Endothelial cell of umbilical vein (primary cell): Measurements from ENCODE around the gene TUBB4A. TPM values are rescaled to one million over a fixed set of nuclear protein-coding genes. Genes with fewer than 3 reads are reported as not detected.

Experiments
- BruUV-seq: library from RNA; stranded (reverse); fragments of 400-500 nt; replicated peaks from 2 replicates; lab custom pipeline; 2021; lab: Mats Ljungman, UMichigan
- CTCF ChIA-PET: fragments of 300-600, 350-600 bp; sonication (Branson Sonifier 250); formaldehyde crosslinking; loops from one replicate; lab custom pipeline; 2021; ENCODE audit warnings: antibody characterized with exemption, inconsistent platforms; lab: Charles Lee
- POLR2A ChIA-PET: fragments of 300-600, 350-600 bp; sonication (Branson Sonifier 250); formaldehyde crosslinking; loops from one replicate; lab custom pipeline; 2021; ENCODE audit warnings: antibody characterized with exemption, inconsistent platforms; lab: Charles Lee
- DNase-seq: peaks from one replicate; pipeline ENCODE4 v3.0.0-alpha.2; 2011; ENCODE audit warnings: low read depth, low spot score
- FAIRE-seq: peaks from 2 replicates; lab custom pipeline; 2011; peaks lifted over from hg19 to GRCh38; lab: Jason Lieb, UNC
- H2AFZ ChIP-seq: 2 replicates; pipeline ENCODE4 v1.6.0; 2012; ENCODE audit warnings: low read depth, low read length, control low read depth, inconsistent platforms
- H3K27ac ChIP-seq: 2 replicates; pipeline ENCODE4 v1.5.1; 2011; ENCODE audit warnings: low read depth, mild to moderate bottlenecking, control low read depth, low read length, moderate library complexity; ENCODE audit not compliant: insufficient read depth
- H3K27me3 ChIP-seq, 2 experiments: 2 replicates each; pipeline versions ENCODE4 v1.6.0 to v1.6.1; 2011; ENCODE audit warnings: low read length in 2 of 2, mixed read lengths in 1 of 2; ENCODE audit not compliant: control insufficient read depth in 2 of 2, insufficient read depth in 2 of 2
- H3K36me3 ChIP-seq, 2 experiments: 2 replicates in 1 of 2; 3 replicates in 1 of 2; pipeline ENCODE4 v1.5.1; 2011; ENCODE audit warnings: low read length in 2 of 2, mild to moderate bottlenecking in 1 of 2, moderate library complexity in 1 of 2; ENCODE audit not compliant: control insufficient read depth in 2 of 2, insufficient read depth in 2 of 2; ENCODE audit errors: extremely low read depth in 1 of 2
- H3K4me1 ChIP-seq: 3 replicates; pipeline ENCODE4 v1.5.1; 2011; ENCODE audit warnings: mild to moderate bottlenecking, low read length; ENCODE audit not compliant: control insufficient read depth, insufficient read depth; ENCODE audit errors: extremely low read depth
- H3K4me2 ChIP-seq: 2 replicates; pipeline ENCODE4 v1.6.1; 2011; ENCODE audit warnings: low read length, control low read depth, mixed read lengths; ENCODE audit not compliant: insufficient read depth
- H3K4me3 ChIP-seq, 3 experiments: fragments of 200-600 bp in 1 of 3; sonication (generic), shearing (Covaris generic) in 1 of 3; replicated peaks in 1 of 3; 2 replicates each; pipeline ENCODE4 v1.5.1; 2011 to 2016; ENCODE audit warnings: control low read depth in 3 of 3, low read length in 3 of 3, mild to moderate bottlenecking in 2 of 3, inconsistent platforms in 1 of 3, low read depth in 1 of 3, moderate library complexity in 1 of 3; ENCODE audit not compliant: insufficient read depth in 1 of 3
- H3K79me2 ChIP-seq: 2 replicates; pipeline ENCODE4 v1.6.0; 2012; ENCODE audit warnings: low read length, inconsistent platforms; ENCODE audit not compliant: control insufficient read depth, insufficient read depth
- H3K9ac ChIP-seq: replicated peaks from 2 replicates; pipeline ENCODE3; 2011; ENCODE audit warnings: low read length, control low read depth; ENCODE audit not compliant: insufficient read depth; ENCODE audit errors: extremely low read depth
- H3K9me1 ChIP-seq: replicated peaks from 3 replicates; pipeline ENCODE4 v1.6.0; 2011; ENCODE audit warnings: mild to moderate bottlenecking, low read length; ENCODE audit not compliant: control insufficient read depth, insufficient read depth; ENCODE audit errors: extremely low read depth
- H3K9me3 ChIP-seq: replicated peaks from 2 replicates; pipeline ENCODE4 v1.5.1; 2012; ENCODE audit warnings: low read length, inconsistent platforms; ENCODE audit not compliant: control insufficient read depth, insufficient read depth
- H4K20me1 ChIP-seq: replicated peaks from 2 replicates; pipeline ENCODE3; 2011; ENCODE audit warnings: mild to moderate bottlenecking, low read length; ENCODE audit not compliant: control insufficient read depth, insufficient read depth; ENCODE audit errors: extremely low read depth
- EZH2 ChIP-seq: IDR thresholded peaks from 2 replicates; pipeline ENCODE4 v1.6.1; 2012; ENCODE audit warnings: borderline replicate concordance, low read depth, mild to moderate bottlenecking, moderate library complexity, low read length, inconsistent platforms; ENCODE audit not compliant: severe bottlenecking
- FOS ChIP-seq: IDR thresholded peaks from 2 replicates; pipeline ENCODE4 v1.6.1; 2011; ENCODE audit warnings: mild to moderate bottlenecking, low read length, moderate library complexity, borderline replicate concordance; ENCODE audit not compliant: insufficient read depth
- GATA2 ChIP-seq: IDR thresholded peaks from 2 replicates; pipeline ENCODE4 v1.7.0; 2011; ENCODE audit warnings: low read depth, mild to moderate bottlenecking, moderate library complexity, mixed read lengths, low read length; ENCODE audit not compliant: insufficient read length, insufficient read depth
- JUN ChIP-seq: IDR thresholded peaks from 2 replicates; pipeline ENCODE4 v1.6.1; 2011; ENCODE audit warnings: borderline replicate concordance, low read depth; ENCODE audit not compliant: insufficient read length, insufficient read depth
- MYC ChIP-seq: IDR thresholded peaks from one replicate; pipeline ENCODE4 v1.6.1; 2011; ENCODE audit warnings: mild to moderate bottlenecking, low read depth, low read length
- POLR2A ChIP-seq: IDR thresholded peaks from 2 replicates; pipeline ENCODE4 v1.6.1; 2012; ENCODE audit warnings: low read depth, mild to moderate bottlenecking, control low read depth, low read length
- POLR2AphosphoS5 ChIP-seq: IDR thresholded peaks from 2 replicates; pipeline ENCODE4 v1.6.1; 2012; ENCODE audit warnings: low read depth, mild to moderate bottlenecking, control low read depth, low read length, moderate library complexity; ENCODE audit not compliant: insufficient read depth
- dilution Hi-C: fragments of 300-500 bp; cut with MboI; formaldehyde crosslinking; loops from one replicate; pipeline ENCODE4 v1.15.0; 2019; ENCODE audit warnings: low sequenced_read_pairs; ENCODE audit not compliant: extremely low pct_ligation_motif_present
- intact Hi-C: fragments of 100-400 bp; cut with micrococcal nuclease; formaldehyde crosslinking; loops from one replicate; pipeline ENCODE4 v1.10.0; 2022
- polyA plus RNA-seq, 4 experiments: library from polyadenylated mRNA; depleted of rRNA in 3 of 4; stranded (reverse) in 3 of 4; unstranded in 1 of 4; fragments of >200 nt; gene quantifications; 2 replicates each; pipeline versions ENCODE4 v1.2.1 to v1.2.3, GENCODE V29; 2011 to 2012; ENCODE audit warnings: missing spikeins in 1 of 4
- total RNA-seq: library from RNA; stranded (reverse); gene quantifications from 2 replicates; pipeline ENCODE4 v1.2.3, GENCODE V29; 2021
- TF ChIP-seq, protein P1 (sequence below): IDR thresholded peaks from 2 replicates; pipeline ENCODE4 v1.6.1; 2011; ENCODE audit not compliant: insufficient read depth, insufficient read length
- TF ChIP-seq, protein P2 (sequence below), 2 donors: IDR thresholded peaks; 1 replicate in 1 of 2; 2 replicates in 1 of 2; pipeline ENCODE4 v1.5.1; 2011; ENCODE audit warnings: low read length in 2 of 2, mild to moderate bottlenecking in 2 of 2, moderate library complexity in 2 of 2, control low read depth in 1 of 2, inconsistent platforms in 1 of 2, low read depth in 1 of 2; ENCODE audit not compliant: insufficient read depth in 1 of 2; ENCODE audit errors: extremely low read depth in 1 of 2

The TUBB4A gene
- total and polyA plus RNA-seq, 2 donors (not counting 3 experiments of a cell fraction or from before 2014, with no cell fraction given), result not detected

DNA sequence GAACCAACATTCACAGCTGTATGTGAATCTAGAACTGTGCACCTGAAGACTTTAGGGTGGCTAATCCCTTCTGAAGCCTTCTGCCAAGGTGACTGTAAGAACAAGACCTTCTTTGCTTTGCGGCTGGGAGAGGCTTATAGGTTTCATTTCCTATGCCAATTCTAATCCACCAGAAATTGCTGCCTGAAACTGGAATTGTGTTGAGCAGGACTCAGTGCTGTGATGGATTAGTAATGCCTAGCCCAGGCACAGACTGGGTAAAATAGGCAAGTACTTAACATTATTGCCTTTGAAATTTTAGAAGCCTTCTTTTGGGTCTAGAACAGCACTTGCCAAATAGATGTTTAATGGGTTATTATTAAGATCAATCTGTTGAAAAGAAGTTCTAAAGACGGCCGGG lies 54.1 kb downstream of the TUBB4A start:
- ChIA-PET POLR2A (no interaction called here), CTCF (interaction anchor here (1.0 kb wide), 1 partner anchor 15 kb away, joined by 3 read pairs; no protein-coding TSS in a partner anchor)
- Histone ChIP-seq H3K9me1 (no peaks in the 10 kb centered on the region), H3K9me3 (no peaks in the 10 kb centered on the region), H4K20me1 (no peaks in the 10 kb centered on the region), H3K4me1 (no peaks in the 10 kb centered on the region), H2AFZ (no peak overlapping the region), H3K9ac (no peak overlapping the region), H3K27ac (no peak overlapping the region), H3K4me3 (no peak overlapping the region), H3K79me2 (no peaks in the 10 kb centered on the region), H3K4me2 (no peak overlapping the region), H3K27me3 (no peaks in the 10 kb centered on the region), H3K36me3 (no peaks in the 10 kb centered on the region)
- intact Hi-C loops (no loop called here), dilution Hi-C loops (no loop called here)
- no TSS peak for BruUV-seq
- DNase-seq (no peak), FAIRE-seq (no peak)
- TF ChIP-seq, protein P1, sequence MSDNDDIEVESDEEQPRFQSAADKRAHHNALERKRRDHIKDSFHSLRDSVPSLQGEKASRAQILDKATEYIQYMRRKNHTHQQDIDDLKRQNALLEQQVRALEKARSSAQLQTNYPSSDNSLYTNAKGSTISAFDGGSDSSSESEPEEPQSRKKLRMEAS, result no peak
- TF ChIP-seq, protein P2, sequence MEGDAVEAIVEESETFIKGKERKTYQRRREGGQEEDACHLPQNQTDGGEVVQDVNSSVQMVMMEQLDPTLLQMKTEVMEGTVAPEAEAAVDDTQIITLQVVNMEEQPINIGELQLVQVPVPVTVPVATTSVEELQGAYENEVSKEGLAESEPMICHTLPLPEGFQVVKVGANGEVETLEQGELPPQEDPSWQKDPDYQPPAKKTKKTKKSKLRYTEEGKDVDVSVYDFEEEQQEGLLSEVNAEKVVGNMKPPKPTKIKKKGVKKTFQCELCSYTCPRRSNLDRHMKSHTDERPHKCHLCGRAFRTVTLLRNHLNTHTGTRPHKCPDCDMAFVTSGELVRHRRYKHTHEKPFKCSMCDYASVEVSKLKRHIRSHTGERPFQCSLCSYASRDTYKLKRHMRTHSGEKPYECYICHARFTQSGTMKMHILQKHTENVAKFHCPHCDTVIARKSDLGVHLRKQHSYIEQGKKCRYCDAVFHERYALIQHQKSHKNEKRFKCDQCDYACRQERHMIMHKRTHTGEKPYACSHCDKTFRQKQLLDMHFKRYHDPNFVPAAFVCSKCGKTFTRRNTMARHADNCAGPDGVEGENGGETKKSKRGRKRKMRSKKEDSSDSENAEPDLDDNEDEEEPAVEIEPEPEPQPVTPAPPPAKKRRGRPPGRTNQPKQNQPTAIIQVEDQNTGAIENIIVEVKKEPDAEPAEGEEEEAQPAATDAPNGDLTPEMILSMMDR (IDR thresholded peaks at IDR 0.05; ENCODE audit: extremely low read depth in 1 of 2, insufficient read depth in 1 of 2, low read depth in 1 of 2, low read length in 2 of 2), result no peak
- TF ChIP-seq JUN, result no peak
- TF ChIP-seq GATA2, result no peak
- no peak for TF ChIP-seq MYC
- TF ChIP-seq POLR2AphosphoS5, result no peak
- no peak for TF ChIP-seq EZH2
- TF ChIP-seq POLR2A, result no peak
- TF ChIP-seq FOS, result no peak
